Activated CD8-positive, alpha-beta memory T cell treated with anti-CD3 and anti-CD28 coated beads for 48 hours (primary cell): ENCODE data around the gene TRAPPC12.

Experiments
- DNase-seq, 3 experiments: peaks; one replicate each; pipeline ENCODE4 v3.0.0-alpha.2; 2020; ENCODE audit warnings: low read depth in 2 of 3, low spot score in 2 of 3

TRAPPC12 gene

GRCh38 chr2:3405876-3406275 lies 26.4 kb downstream of the TRAPPC12 start:
- no peak for DNase-seq

GRCh38 chr2:3406501-3406900 lies 27.0 kb downstream of the TRAPPC12 start:
- no peak for DNase-seq

- DNase-seq, result no peak
Measured at GRCh38 chr2:3408781-3409180, 29.3 kb downstream of the TRAPPC12 start.

GRCh38 chr2:3409627-3410170 lies 30.2 kb downstream of the TRAPPC12 start:
- DNase-seq, result no peak

- DNase-seq, result no peak
Measured at GRCh38 chr2:3411103-3411502, 31.6 kb downstream of the TRAPPC12 start.

GRCh38 chr2:3413697-3414096 lies 34.2 kb downstream of the TRAPPC12 start:
- no peak for DNase-seq

- no peak for DNase-seq
Measured at GRCh38 chr2:3414133-3414860, 34.8 kb downstream of the TRAPPC12 start.

GRCh38 chr2:3418766-3419404 lies 39.4 kb downstream of the TRAPPC12 start:
- no peak for DNase-seq

- no peak for DNase-seq
Measured at GRCh38 chr2:3420076-3420768, 40.7 kb downstream of the TRAPPC12 start.

- no peak for DNase-seq
Measured at GRCh38 chr2:3420769-3421397, 41.4 kb downstream of the TRAPPC12 start.

GRCh38 chr2:3421580-3421979 lies 42.1 kb downstream of the TRAPPC12 start:
- DNase-seq, result no peak

- no peak for DNase-seq
Measured at GRCh38 chr2:3422161-3422779, 42.8 kb downstream of the TRAPPC12 start.

- DNase-seq, result peak; percentile 31 to 82 (median 69)
Measured at GRCh38 chr2:3423492-3424170, 44.1 kb downstream of the TRAPPC12 start.

GRCh38 chr2:3424171-3424795 lies 44.8 kb downstream of the TRAPPC12 start:
- DNase-seq, result no peak

- no peak for DNase-seq
Measured at GRCh38 chr2:3426615-3427014, 47.1 kb downstream of the TRAPPC12 start.

GRCh38 chr2:3427272-3427671 lies 47.8 kb downstream of the TRAPPC12 start:
- no peak for DNase-seq

- DNase-seq, result no peak
Measured at GRCh38 chr2:3428577-3428976, 49.1 kb downstream of the TRAPPC12 start.

GRCh38 chr2:3429066-3429610 lies 49.6 kb downstream of the TRAPPC12 start:
- no peak for DNase-seq

GRCh38 chr2:3430172-3430571 lies 50.7 kb downstream of the TRAPPC12 start:
- DNase-seq, result no peak
